Vagina (tissue), 2 donors: Measurements from ENCODE around the gene SCUBE1.

ENCODE experiments used
- POLR2A ChIP-seq, 2 donors: fragments of 450-650 bp; IDR thresholded peaks; one replicate each; pipeline ENCODE4 v1.6.1; 2017; ENCODE audit warnings: antibody characterized with exemption in 2 of 2, mild to moderate bottlenecking in 2 of 2, moderate library complexity in 2 of 2
- POLR2AphosphoS5 ChIP-seq, 2 donors: sonication (generic); formaldehyde crosslinking; IDR thresholded peaks; one replicate each; pipeline ENCODE4 v1.9.0; 2017; ENCODE audit warnings: antibody characterized with exemption in 2 of 2, mild to moderate bottlenecking in 2 of 2, low read depth in 1 of 2; ENCODE audit not compliant: insufficient read depth in 1 of 2
- TF ChIP-seq, protein P1 (sequence below), 3 experiments: fragments of 450-650 bp in 2 of 3; fragments of 200-600 bp in 1 of 3; sonication (generic) in 1 of 3; IDR thresholded peaks; one replicate each; pipeline ENCODE4 v1.5.1; 2017 to 2019; ENCODE audit warnings: antibody characterized with exemption in 3 of 3, mild to moderate bottlenecking in 2 of 3, moderate library complexity in 2 of 3

DNA sequence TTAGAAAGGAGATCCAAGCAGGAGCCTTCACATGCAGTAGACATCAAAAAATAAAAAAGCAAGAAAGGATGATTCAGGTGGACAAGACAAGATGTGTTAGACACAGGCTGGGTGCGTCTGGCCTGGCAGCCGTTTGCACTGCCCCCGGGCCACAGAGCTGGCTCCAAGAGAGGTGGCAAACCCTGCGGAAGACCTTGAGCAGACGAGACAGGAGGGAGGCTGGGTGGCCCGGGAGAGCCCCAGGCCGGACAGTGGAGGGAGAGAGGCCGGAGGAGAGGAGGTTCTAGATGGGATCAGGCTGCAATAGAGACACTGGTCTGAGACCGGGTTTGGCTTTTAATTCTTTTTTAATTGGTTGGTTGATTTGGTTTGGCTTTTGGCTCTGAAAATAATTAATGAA is 86.6 kb downstream of the SCUBE1 start:
- no peak for TF ChIP-seq POLR2A (IDR thresholded peaks at IDR 0.05)
- TF ChIP-seq, protein P1, sequence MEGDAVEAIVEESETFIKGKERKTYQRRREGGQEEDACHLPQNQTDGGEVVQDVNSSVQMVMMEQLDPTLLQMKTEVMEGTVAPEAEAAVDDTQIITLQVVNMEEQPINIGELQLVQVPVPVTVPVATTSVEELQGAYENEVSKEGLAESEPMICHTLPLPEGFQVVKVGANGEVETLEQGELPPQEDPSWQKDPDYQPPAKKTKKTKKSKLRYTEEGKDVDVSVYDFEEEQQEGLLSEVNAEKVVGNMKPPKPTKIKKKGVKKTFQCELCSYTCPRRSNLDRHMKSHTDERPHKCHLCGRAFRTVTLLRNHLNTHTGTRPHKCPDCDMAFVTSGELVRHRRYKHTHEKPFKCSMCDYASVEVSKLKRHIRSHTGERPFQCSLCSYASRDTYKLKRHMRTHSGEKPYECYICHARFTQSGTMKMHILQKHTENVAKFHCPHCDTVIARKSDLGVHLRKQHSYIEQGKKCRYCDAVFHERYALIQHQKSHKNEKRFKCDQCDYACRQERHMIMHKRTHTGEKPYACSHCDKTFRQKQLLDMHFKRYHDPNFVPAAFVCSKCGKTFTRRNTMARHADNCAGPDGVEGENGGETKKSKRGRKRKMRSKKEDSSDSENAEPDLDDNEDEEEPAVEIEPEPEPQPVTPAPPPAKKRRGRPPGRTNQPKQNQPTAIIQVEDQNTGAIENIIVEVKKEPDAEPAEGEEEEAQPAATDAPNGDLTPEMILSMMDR (IDR thresholded peaks at IDR 0.05), result no peak
- no peak for TF ChIP-seq POLR2AphosphoS5 (IDR thresholded peaks at IDR 0.05; ENCODE audit: insufficient read depth in 1 of 2, low read depth in 1 of 2)
